ENCODE data around the gene EGR2.
A peak's percentile ranks its signal among the peaks of the same experiment; 100 is the strongest.

The EGR2 gene

DNA sequence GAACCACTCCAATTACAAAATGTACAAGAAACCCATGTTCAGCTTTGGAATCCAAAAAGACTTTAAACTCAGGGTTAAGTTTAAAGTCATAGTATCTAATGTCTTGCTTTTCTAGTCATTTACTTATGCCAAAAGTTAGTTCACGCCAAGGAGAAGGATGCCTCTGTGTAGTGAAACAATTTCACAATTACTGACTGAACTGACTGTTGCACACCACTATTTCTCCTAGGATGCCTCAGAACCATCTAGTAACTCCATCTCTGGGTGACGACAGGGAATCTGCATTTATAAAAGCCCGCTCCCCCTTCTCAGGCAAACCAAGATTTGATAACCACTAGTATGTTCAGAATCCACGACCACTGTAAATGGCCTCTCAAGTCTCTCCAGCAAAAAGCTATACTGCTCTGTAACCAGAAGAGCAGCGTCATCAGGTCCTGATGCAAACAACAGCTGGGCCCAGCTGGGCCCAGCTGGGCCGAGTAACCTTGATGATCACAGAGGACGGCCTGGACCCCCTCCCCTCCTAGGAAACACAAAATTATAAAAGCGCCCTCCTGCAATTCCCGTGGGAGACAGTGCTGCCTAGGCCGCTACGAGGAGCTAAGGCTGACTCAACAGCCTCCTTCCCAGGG is 12.3 kb downstream of the EGR2 start:
- no peak for DNase-seq (ENCODE audit: low read depth in 1 of 2, low spot score in 1 of 2)

GRCh38 chr10:62801871-62802270 is 14.3 kb downstream of the EGR2 start:
- Histone ChIP-seq H3K4me3 (replicated peaks; ENCODE audit: insufficient read depth, low read length) (no peak overlapping the region), H3K27me3 (ENCODE audit: insufficient read depth, poor library complexity, severe bottlenecking) (peaks cover 3% of the 10 kb centered on the region), H3K27ac (replicated peaks) (no peak overlapping the region)
- no peak for TF ChIP-seq POLR2AphosphoS5 (IDR thresholded peaks at IDR 0.05; ENCODE audit: low read depth)
- TF ChIP-seq REST (IDR thresholded peaks at IDR 0.05; ENCODE audit: insufficient replicate concordance, low read depth): no peak
- TF ChIP-seq GABPA (IDR thresholded peaks at IDR 0.05; ENCODE audit: low read depth): no peak
- no peak for TF ChIP-seq CTCF (IDR thresholded peaks at IDR 0.05; ENCODE audit: insufficient read depth, low read length)
- no peak for TF ChIP-seq SPI1 (IDR thresholded peaks at IDR 0.05; ENCODE audit: borderline replicate concordance, low read depth)
- no peak for DNase-seq (ENCODE audit: low read depth in 1 of 2, low spot score in 1 of 2)

More for the DNA sequence above, 12.3 kb downstream of the EGR2 start:
- TF ChIP-seq CTCF (IDR thresholded peaks at IDR 0.05; ENCODE audit: insufficient read depth, low read length) (no peak), REST (IDR thresholded peaks at IDR 0.05; ENCODE audit: insufficient replicate concordance, low read depth) (no peak), GABPA (IDR thresholded peaks at IDR 0.05; ENCODE audit: low read depth) (no peak), POLR2AphosphoS5 (IDR thresholded peaks at IDR 0.05; ENCODE audit: low read depth) (no peak), SPI1 (IDR thresholded peaks at IDR 0.05; ENCODE audit: borderline replicate concordance, low read depth) (no peak)
- Histone ChIP-seq H3K27me3 (ENCODE audit: insufficient read depth, poor library complexity, severe bottlenecking) (no peaks in the 10 kb centered on the region), H3K27ac (replicated peaks) (peak overlapping the region; percentile 91), H3K4me3 (replicated peaks; ENCODE audit: insufficient read depth, low read length) (peak overlapping the region; percentile 93)

- no peak for TF ChIP-seq CTCF (IDR thresholded peaks at IDR 0.05; ENCODE audit: insufficient read depth, low read length)
- no peak for TF ChIP-seq REST (IDR thresholded peaks at IDR 0.05; ENCODE audit: insufficient replicate concordance, low read depth)
- no peak for TF ChIP-seq POLR2AphosphoS5 (IDR thresholded peaks at IDR 0.05; ENCODE audit: low read depth)
- no peak for TF ChIP-seq SPI1 (IDR thresholded peaks at IDR 0.05; ENCODE audit: borderline replicate concordance, low read depth)
- TF ChIP-seq GABPA (IDR thresholded peaks at IDR 0.05; ENCODE audit: low read depth): no peak
- DNase-seq (ENCODE audit: low read depth in 1 of 2, low spot score in 1 of 2): no peak
- Histone ChIP-seq H3K27ac (replicated peaks) (no peak overlapping the region), H3K27me3 (ENCODE audit: insufficient read depth, poor library complexity, severe bottlenecking) (peaks cover 7% of the 10 kb centered on the region), H3K4me3 (replicated peaks; ENCODE audit: insufficient read depth, low read length) (no peak overlapping the region)
These were observed 19.3 kb downstream of the EGR2 start for GRCh38 chr10:62796896-62797295.
